GM23338 (cell line): ENCODE results near the gene GRIA3. TPM values are rescaled to one million over a fixed set of nuclear protein-coding genes. Genes with fewer than 3 reads are reported as not detected.

Experiments used
- ATAC-seq: fragments of 200-7000 bp; cut with Tn5 transposase; 3 replicates; pipeline ENCODE4 v1.9.1; 2020
- DNase-seq: peaks from one replicate; pipeline ENCODE4 v3.0.0-alpha.2; 2015; ENCODE audit warnings: low spot score
- H2AFZ ChIP-seq: fragments of 200-600 bp; sonication (generic); 2 replicates; pipeline ENCODE4 v1.8.0; 2016; ENCODE audit warnings: antibody characterized with exemption, mild to moderate bottlenecking, moderate library complexity
- H3F3A ChIP-seq: fragments of 200-600 bp; sonication (generic); replicated peaks from 2 replicates; pipeline ENCODE4 v1.8.0; 2017; ENCODE audit warnings: antibody characterized with exemption, mixed run types, low read depth
- H3K27ac ChIP-seq: fragments of 200-600 bp; sonication (generic); 2 replicates; pipeline ENCODE4 v1.6.1; 2016; ENCODE audit warnings: low read depth
- H3K27me3 ChIP-seq: fragments of 200-600 bp; sonication (generic); 2 replicates; pipeline ENCODE4 v1.8.0; 2016; ENCODE audit warnings: mild to moderate bottlenecking, mixed run types, moderate library complexity; ENCODE audit not compliant: insufficient read depth
- H3K36me3 ChIP-seq: fragments of 200-600 bp; sonication (generic); 2 replicates; pipeline ENCODE4 v1.8.0; 2016; ENCODE audit warnings: mild to moderate bottlenecking; ENCODE audit not compliant: insufficient read depth
- H3K4me1 ChIP-seq: fragments of 200-600 bp; sonication (generic); 2 replicates; pipeline ENCODE4 v1.8.0; 2016; ENCODE audit warnings: mild to moderate bottlenecking, moderate library complexity; ENCODE audit not compliant: insufficient read depth
- H3K4me2 ChIP-seq: fragments of 200-600 bp; sonication (generic); 2 replicates; pipeline ENCODE4 v1.7.1; 2017; ENCODE audit warnings: mixed run types
- H3K4me3 ChIP-seq: fragments of 200-600 bp; sonication (generic); 2 replicates; pipeline ENCODE4 v1.6.1; 2016; ENCODE audit warnings: mixed run types
- H3K79me2 ChIP-seq: fragments of 200-600 bp; sonication (generic); replicated peaks from 2 replicates; pipeline ENCODE4 v1.8.0; 2017; ENCODE audit warnings: mild to moderate bottlenecking; ENCODE audit not compliant: insufficient read depth
- H3K9me2 ChIP-seq: fragments of 200-600 bp; sonication (generic); 2 replicates; pipeline ENCODE4 v1.8.0; 2017; ENCODE audit not compliant: insufficient read depth
- H4K20me1 ChIP-seq: fragments of 200-600 bp; sonication (generic); replicated peaks from 2 replicates; pipeline ENCODE4 v1.8.0; 2017; ENCODE audit warnings: mild to moderate bottlenecking; ENCODE audit not compliant: insufficient read depth
- H3K27ac Mint-ChIP-seq: 2 replicates; pipeline ENCODE4 v1.8.0; 2020; ENCODE audit warnings: inconsistent platforms, mild to moderate bottlenecking, moderate library complexity, mixed read lengths
- H3K27me3 Mint-ChIP-seq: 3 replicates; pipeline ENCODE4 v1.8.0; 2022; ENCODE audit warnings: low read depth, mild to moderate bottlenecking, moderate library complexity, mixed read lengths, inconsistent platforms; ENCODE audit not compliant: insufficient read depth, poor library complexity
- H3K36me3 Mint-ChIP-seq: 3 replicates; pipeline ENCODE4 v1.8.0; 2021; ENCODE audit warnings: low read depth, mild to moderate bottlenecking, inconsistent platforms, moderate library complexity, mixed read lengths
- H3K4me1 Mint-ChIP-seq: 3 replicates; pipeline ENCODE4 v1.8.0; 2020; ENCODE audit warnings: mild to moderate bottlenecking, inconsistent platforms, mixed read lengths
- H3K4me3 Mint-ChIP-seq: 3 replicates; pipeline ENCODE4 v1.8.0; 2021; ENCODE audit warnings: moderate library complexity, mild to moderate bottlenecking, inconsistent platforms, mixed read lengths
- H3K9me3 Mint-ChIP-seq: 3 replicates; pipeline ENCODE4 v1.8.0; 2020; ENCODE audit warnings: moderate library complexity, mild to moderate bottlenecking, inconsistent platforms, mixed read lengths
- CREB1 ChIP-seq: fragments of 250-450 bp; sonication (Bioruptor Pico); IDR thresholded peaks from 2 replicates; pipeline ENCODE4 v1.5.0; 2020; ENCODE audit warnings: low read depth, mild to moderate bottlenecking, moderate library complexity
- CTCF ChIP-seq, 2 experiments: fragments of 200-600 bp in 1 of 2; sonication (generic) in 1 of 2; conservative IDR thresholded peaks; 2 replicates each; pipeline versions ENCODE4 v1.5.1 to v1.6.1; 2016 to 2017; ENCODE audit warnings: antibody characterized with exemption in 2 of 2, low read depth in 2 of 2, mild to moderate bottlenecking in 2 of 2, moderate library complexity in 1 of 2
- JUNB ChIP-seq: IDR thresholded peaks from one replicate; pipeline ENCODE4 v1.6.1; 2016; ENCODE audit warnings: antibody characterized with exemption; ENCODE audit not compliant: unreplicated experiment
- REST ChIP-seq: IDR thresholded peaks from one replicate; pipeline ENCODE4 v1.6.1; 2018; ENCODE audit warnings: antibody characterized with exemption; ENCODE audit not compliant: unreplicated experiment
- STAT1 ChIP-seq: IDR thresholded peaks from one replicate; pipeline ENCODE4 v1.6.1; 2016; ENCODE audit warnings: antibody characterized with exemption; ENCODE audit not compliant: unreplicated experiment
- long read RNA-seq: library from polyadenylated mRNA; unstranded; transcript quantifications from one replicate; pipeline ENCODE4 v2.0.0, GENCODE V29; 2020; ENCODE audit not compliant: unreplicated experiment
- polyA plus RNA-seq: library from polyadenylated mRNA; unstranded; fragments of >200 nt; fragmentation: Nextera tagmentation; extraction: Ambion mirVana; gene quantifications from 2 replicates; pipeline ENCODE4 v1.2.1, GENCODE V29; 2016
- total RNA-seq: library from RNA; depleted of rRNA; stranded (reverse); fragments of >200 nt; shearing (Covaris generic); gene quantifications from 2 replicates; pipeline ENCODE4 v1.2.3, GENCODE V29; 2014; rRNA removed

GRIA3 gene
- total RNA-seq (0.93 and 2.7 TPM in 2 replicates), polyA plus RNA-seq (4.3 and 5.6 TPM in 2 replicates)
- long read RNA-seq, partial matches to known transcripts: 1 of 4 reads
- long read RNA-seq, other reads (novel, unspliced or antisense): 2 of 4 reads

- H3K27me3 ChIP-seq: peaks cover 25% of the 10 kb centered on the region
- DNase-seq (peak; percentile 44), ATAC-seq (peak; percentile 14)
- Mint-ChIP-seq H3K27ac (no peak within 1 kb of the TSS; the same call in 1 of the 2 replicates), H3K36me3 (no peaks in the 10 kb centered on the region), H3K4me1 (peaks cover 30% of the 10 kb centered on the region), H3K4me3 (peak within 1 kb of the TSS; percentile 85), H3K27me3 (peaks cover 12% of the 10 kb centered on the region), H3K9me3 (no peaks in the 10 kb centered on the region)
- H3K4me2 ChIP-seq: peak within 1 kb of the TSS; percentile 79
- peak within 1 kb of the TSS; percentile 64 for H3K4me3 ChIP-seq
- TF ChIP-seq STAT1 (no peak), REST (no peak), CTCF (conservative IDR thresholded peaks at IDR 0.05; ENCODE audit: low read depth in 2 of 2) (no peak)
- no peaks in the 10 kb centered on the region for H4K20me1 ChIP-seq
- H3K79me2 ChIP-seq: no peaks in the 10 kb centered on the region
- H2AFZ ChIP-seq: peak within 1 kb of the TSS; percentile 69
- H3K36me3 ChIP-seq: no peaks in the 10 kb centered on the region
- no peaks in the 10 kb centered on the region; the same call in 1 of the 2 replicates for H3K4me1 ChIP-seq
- no peaks in the 10 kb centered on the region for H3F3A ChIP-seq
- H3K9me2 ChIP-seq: no peaks in the 10 kb centered on the region
- no peak within 1 kb of the TSS for H3K27ac ChIP-seq
Observed at GRCh38 chrX:123184219-123184865, at the start of gene GRIA3. GRIA3 (plus strand) TSS chrX:123184278; CDS start chrX:123184536, 258 bp downstream.

GRCh38 chrX:123138473-123138872 lies 45.6 kb upstream of the GRIA3 start:
- Histone ChIP-seq H3K4me1 (peaks cover 24% of the 10 kb centered on the region), H3K36me3 (no peaks in the 10 kb centered on the region), H3K27me3 (no peaks in the 10 kb centered on the region), H3F3A (no peaks in the 10 kb centered on the region), H3K27ac (no peak overlapping the region), H3K79me2 (no peaks in the 10 kb centered on the region), H2AFZ (no peak overlapping the region), H3K9me2 (no peaks in the 10 kb centered on the region), H4K20me1 (no peaks in the 10 kb centered on the region), H3K4me3 (no peak overlapping the region), H3K4me2 (no peak overlapping the region)
- no peak for TF ChIP-seq STAT1
- no peak for TF ChIP-seq CREB1 (CRISPR knock-in tag)
- no peak for TF ChIP-seq JUNB
- DNase-seq (no peak), ATAC-seq (no peak)
- H3K9me3 Mint-ChIP-seq: no peaks in the 10 kb centered on the region
- H3K36me3 Mint-ChIP-seq: no peaks in the 10 kb centered on the region
- H3K4me3 Mint-ChIP-seq: no peak overlapping the region
- H3K27me3 Mint-ChIP-seq: no peaks in the 10 kb centered on the region
- no peak overlapping the region for H3K27ac Mint-ChIP-seq
- peaks cover 21% of the 10 kb centered on the region for H3K4me1 Mint-ChIP-seq
